GM03348 (cell line): ENCODE results near the gene INVS.
"Not testable (repeated sequence)": the region's sequence is repeated elsewhere in the genome, so short reads cannot be mapped to it uniquely, and the experiment has no call there.

Experiments
- DNase-seq: peaks from one replicate; pipeline ENCODE4 v3.0.0; 2012; ENCODE audit warnings: low spot score

INVS gene

DNA sequence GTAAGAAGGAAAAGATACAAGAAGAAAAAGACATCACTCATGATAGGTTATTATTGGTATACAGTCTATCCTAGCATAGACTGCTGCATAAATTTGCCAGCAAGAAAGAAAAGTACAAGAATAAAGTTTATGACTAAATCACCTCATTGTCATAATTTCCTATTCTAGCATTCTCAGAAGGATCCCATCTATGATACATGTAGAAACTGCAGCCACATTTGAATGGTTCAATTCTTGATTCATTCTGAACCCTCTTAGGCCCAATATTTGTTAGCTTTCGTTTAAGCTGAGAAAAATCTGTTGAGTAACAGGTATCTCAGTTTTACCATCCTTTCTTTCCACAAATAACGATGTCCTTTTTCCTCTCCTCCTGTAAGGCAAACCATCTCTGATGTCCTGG, 21.2 kb downstream of the INVS start:
- no peak for DNase-seq

DNA sequence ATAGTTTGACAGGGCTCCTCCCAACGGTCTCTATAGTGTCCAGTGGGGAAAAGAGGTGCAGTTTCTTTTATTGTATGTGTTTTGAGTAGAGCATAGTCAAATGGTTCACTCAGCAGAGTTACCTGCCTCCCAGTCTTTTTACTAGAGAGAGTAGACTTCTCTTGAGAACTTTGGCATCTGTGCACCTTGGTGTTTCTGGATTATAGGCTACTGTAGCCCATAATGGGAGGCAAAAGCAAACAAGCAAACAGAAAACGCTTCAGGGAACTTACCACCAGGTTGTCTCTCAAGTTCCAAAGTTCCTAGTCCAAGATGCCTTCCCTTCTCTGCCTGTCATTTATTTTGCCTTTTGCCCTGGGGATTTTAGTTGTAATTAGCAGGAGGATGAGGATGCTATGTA, 26.2 kb downstream of the INVS start:
- DNase-seq, result no peak

DNA sequence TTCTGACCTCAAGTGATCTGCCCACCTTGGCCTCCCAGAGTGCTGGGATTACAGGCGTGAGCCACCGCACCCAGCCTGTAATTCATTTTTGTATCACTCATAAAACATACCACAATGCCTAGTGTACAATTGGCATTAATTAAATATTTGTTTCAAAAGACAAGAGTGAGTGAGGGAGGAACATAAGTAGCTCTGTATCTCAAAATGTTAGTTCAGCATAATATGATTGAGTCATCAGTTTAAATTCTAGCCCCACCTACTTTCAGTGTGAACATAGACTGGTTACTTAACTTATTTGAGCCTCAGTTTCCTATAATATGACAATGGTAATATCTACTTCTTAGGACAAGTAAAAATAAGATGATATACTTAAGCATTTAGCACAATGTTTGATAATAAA, 26.9 kb downstream of the INVS start:
- no peak for DNase-seq

DNA sequence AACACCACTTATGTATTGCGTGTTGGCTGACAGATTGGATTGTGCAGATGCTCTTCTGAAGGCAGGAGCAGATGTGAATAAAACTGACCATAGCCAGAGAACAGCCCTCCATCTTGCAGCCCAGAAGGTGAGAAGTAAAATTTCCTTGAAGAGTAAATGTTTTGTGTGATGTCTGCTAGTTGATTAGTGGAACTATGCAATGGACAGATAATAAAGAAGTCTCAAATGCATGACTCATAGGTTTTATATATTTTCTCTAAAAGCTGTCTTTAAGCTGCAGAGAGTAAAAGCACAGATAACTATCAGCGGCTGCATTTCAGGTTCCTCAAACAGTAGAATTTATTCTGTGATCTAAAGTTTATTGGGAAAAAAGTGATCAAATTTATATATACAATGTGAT, 27.4 kb downstream of the INVS start:
- DNase-seq, result no peak

DNA sequence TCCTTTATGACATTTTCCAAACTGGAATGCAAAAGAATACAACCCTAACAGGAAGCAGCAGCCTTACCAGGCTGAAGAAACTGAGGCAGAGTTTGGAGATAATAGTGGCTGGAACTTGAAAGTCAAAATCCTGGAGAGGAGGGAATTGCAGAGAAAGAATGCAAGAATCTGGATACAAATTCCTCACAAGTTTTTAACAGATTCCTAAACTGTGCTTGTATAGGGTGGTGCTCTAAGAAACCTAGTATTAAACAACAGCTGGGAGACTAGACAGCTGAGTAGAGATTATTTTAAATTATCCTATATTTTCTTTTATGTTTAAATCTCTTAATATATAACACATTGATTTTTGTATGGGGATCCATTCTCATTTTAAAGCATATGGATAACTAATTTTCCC, 30.7 kb downstream of the INVS start:
- DNase-seq, result peak; percentile 28

DNA sequence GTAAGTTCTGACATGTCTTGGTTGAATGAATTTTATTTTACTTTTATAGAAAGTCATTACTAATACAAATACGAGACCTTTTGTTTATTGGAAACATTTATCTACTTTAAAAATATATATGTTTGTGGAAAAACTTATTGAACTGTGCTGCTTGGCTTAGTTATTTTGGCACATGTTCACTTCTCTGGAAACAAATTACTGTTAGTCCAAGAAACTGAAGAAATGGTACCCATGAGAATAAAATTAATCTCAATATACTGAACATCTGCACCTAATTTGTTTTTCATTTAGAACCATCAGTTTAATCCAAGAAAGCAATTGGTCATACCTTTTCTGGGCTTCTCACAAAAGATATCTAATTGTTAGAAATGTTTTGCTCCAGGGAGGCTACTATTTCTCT, 32.2 kb downstream of the INVS start:
- DNase-seq, result no peak

DNA sequence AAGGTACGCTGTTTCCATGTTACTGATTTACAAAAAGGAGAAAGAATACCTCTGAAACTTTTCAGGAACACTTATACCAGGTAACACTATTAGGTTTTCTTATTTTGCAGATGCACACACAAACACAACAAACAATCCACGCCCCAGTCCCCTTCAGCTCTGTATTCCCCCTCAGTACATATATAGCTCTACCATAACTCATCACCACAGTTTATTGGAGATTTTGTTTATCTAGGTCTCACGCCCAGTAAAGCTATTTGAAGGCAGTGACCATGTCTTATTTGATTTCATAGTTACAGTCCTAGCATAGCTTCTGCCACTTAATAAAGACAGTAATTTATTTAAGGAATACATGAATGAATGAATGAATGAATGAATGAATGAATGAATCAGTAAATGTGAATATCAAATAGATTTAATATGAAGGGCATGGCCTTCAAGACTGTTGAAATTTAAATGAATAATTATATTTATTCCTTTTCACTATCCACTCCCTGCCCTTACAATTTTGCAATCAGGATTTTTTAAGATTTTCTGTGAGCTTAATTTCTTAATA, 32.9 kb downstream of the INVS start:
- no peak for DNase-seq

DNA sequence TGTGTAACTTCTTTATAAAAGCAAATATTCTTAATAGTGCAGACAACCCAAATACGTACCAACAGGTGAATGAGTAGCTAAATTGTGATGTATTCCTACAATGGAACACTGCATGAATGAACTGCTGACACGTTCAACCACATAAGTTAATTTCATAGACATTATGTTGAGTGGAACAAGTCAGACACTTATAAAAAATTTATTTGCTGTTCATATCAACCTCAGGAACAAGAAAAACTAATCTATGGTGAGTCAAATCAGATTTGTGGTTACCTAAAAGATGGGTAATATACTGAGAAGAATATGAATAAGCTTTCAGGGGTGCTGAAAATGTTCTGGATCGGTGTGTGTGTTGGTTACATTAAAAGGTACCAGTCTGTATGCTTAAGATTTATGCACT, 35.7 kb downstream of the INVS start:
- DNase-seq, result no peak

DNA sequence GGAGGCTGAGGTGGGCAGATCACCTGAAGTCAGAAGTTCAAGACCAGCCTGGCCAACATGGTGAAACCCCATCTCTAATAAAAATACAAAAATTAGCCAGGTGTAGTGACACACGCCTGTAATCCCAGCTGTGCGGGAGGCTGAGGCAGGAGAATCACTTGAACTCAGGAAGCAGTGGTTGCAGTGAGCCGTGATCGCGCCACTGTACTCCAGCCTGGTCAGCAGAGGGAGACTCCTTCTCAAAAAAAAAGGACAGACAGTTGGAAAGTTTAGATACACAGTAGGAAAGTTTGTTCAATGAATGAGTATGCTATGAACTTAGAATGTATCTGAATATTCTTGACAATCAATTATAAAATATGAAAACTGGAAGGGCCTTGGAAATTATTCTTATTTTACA, 37.8 kb downstream of the INVS start:
- DNase-seq, result not testable (repeated sequence)

DNA sequence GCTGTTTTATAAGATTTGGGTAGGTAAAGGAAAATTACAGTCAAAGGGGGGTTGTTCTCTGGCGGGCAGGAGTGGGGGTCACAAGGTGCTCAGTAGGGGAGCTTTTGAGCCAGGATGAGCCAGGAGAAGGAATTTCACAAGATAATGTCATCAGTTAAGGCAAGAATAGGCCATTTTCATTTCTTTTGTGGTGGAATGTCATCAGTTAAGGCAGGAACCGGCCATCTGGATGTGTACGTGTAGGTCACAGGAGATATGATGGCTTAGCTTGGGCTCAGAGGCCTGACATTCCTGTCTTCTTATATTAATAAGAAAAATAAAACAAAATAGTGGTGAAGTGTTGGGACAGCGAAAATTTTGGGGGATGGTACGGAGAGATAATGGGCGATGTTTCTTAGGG, 41.3 kb downstream of the INVS start:
- DNase-seq, result not testable (repeated sequence)

DNA sequence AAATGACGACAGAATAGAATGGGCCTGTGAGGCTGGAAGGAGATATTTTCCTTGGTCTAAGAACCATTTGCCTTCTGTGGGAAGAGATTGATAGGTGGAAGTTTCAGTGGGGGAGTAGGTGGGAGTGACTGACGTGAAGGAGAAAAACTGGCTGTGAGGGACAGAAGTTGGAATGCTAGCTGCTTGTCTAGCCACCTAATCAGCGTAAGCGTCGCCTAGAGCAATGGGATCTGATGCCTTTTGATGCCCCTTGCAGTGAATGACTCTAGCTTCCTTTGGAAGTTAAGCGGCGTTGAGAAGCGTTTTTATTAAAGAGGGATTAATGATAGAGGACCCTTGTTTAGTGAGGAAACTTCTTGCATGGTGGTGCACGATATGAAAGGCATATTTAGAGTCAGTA, 42.8 kb downstream of the INVS start:
- not testable (repeated sequence) for DNase-seq

DNA sequence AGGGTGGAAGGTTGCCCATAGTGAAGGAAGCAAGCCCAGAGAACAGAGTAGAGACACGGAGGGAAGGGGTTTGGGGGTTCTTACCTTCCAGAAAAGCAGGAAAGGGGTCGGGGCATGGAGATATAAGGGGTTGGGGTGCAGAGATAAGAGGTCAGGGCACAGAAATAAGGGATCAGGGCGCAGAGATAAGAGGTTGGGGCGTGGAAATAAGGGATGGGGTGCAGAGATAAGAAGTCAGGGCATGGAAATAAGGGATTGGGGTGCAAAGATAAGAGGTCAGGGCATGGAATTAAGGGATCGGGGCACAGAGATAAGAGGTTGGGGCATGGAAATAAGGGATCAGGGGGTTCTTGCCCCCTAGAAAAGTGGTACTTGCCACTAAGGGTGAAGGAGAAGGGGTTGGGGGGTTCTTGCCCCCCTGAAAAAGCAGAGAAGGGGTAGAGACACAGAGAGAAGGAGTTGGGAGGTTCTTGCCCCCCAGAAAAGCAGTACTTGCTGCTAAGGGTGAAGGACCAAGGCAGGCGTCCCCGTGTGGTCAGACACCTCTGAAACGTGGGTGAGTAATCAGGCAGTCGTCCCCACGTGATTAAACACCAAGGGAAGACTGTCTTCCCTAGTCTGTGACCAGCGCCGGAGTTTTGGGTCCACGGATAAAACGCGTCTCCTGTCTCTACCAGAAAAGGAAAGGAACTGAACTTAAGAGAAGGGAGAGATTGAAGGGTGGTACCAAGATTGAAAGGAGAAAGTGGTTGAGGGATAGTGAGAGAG, 46.3 kb downstream of the INVS start:
- DNase-seq, result not testable (repeated sequence)

DNA sequence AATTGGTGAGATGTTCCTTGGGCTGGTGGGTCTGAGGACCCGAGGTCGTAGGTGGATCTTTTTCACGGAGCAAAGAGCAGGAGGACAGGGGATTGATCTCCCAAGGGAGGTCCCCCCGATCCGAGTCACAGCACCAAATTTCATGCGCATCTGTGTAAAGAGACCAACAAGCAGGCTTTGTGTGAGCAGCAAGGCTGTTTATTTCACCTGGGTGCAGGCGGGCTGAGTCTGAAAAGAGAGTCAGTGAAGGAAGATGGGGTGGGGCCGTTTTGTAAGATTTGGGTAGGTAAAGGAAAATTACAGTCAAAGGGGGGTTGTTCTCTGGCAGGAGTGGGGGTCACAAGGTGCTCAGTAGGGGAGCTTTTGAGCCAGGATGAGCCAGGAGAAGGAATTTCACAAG, 46.9 kb downstream of the INVS start:
- not testable (repeated sequence) for DNase-seq

DNA sequence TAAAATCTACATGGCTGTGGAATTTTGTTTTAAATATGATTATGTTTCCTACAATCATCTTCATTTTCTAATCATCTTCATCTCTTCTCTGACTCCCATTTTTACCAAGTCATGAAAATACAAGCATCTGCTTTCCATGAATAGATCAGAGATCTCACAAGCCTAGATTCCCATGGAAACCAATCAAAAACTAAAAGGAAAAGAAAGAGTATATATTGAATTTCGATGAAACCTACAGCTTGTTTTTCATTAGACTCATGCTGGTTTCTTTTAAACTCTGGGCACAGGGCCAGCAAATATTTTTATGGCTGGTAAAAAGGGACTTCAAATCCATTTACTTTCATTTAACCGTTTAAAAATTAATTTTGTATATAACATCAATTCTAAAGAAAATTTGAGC, 51.2 kb downstream of the INVS start:
- no peak for DNase-seq

DNA sequence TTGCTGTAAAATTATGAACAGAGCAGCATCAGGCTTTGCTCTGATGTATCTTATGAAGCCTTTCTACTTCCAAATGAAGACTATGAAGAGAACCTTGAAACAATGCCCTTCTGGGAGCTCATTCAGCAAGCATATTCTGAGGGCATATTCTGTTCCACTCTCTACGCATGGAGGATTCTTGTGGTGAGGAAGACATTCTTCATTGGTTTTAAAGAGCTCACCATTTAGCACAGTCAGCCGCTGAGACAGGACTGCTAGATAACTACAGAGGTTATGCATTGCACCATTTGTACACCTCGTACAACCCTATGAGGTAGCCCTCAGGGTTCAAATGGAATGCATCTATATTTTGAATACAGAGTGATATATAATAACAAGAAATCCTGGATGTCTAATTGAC, 61.0 kb downstream of the INVS start:
- no peak for DNase-seq

DNA sequence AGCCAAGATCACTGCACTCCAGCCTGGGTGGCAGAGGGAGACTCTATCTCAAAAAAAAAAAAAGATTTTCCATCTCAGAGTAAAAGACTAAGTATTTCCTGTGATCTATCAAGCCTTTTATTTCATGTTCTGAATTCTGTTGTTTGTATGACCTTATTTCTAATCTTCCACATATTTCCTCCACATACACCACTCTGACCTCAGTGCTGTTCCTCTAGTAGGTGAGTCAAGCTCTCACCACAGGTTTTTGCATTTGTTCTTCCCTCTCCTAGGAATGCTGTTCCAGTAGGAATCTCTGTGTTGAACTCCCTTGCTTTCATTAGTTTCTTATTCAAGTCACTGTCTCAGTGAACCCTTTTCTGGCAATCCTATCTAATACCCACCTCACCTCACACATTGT, 68.1 kb downstream of the INVS start:
- DNase-seq, result no peak

DNA sequence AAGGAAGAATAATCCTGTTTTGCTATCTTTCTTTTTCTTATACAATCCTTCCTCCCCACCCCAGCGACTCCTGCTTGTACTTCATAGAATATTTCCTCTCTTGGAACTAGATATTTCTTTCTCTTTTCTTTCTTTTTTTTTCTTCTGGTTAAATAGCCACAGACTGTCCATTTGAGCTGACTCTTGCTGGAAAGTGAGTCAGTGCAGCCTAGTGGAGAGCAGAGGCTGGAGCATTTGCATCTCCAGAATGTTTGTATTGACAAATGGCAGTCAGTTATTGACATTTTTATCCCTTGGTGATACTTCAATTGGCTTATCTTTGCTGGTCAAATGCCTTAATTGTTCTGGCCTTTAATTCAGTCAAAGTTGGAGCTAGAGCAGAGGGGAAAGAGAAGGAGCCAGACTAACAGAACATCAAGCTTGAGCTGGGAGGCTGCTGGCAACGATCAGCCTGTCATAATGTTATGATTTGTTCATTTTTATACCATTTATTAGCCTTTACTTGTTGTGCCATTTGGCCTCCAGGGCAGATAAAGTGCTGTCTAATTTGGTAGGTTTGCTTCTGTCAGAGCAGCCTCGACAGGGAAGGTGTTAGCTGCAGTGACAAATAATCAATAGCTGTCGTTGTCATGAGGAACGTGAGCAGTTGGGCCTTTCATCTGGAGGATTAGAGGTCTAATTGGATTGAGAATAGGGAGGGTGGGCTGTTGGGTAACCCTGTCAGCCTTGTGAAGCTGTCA, 69.0 kb downstream of the INVS start:
- DNase-seq, result peak; percentile 35

DNA sequence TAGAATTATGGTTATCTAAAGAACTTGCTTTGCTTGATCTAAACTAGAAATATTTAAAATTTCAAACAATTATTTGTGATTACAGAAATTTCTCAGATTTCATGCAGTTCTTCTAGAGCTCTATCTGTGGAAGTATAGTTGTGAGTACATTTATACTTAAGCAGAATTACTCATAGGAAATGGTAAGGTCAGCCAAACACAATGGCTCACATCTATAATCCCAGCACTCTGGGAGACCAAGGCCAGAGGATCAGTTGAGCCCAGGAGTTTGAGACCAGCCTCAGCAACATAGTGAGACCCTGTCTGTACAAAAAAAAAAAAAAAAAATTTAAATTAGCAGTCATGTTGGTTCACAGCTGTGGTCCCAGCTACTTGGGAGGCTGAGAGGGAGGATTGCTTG, 71.0 kb downstream of the INVS start:
- DNase-seq, result no peak

DNA sequence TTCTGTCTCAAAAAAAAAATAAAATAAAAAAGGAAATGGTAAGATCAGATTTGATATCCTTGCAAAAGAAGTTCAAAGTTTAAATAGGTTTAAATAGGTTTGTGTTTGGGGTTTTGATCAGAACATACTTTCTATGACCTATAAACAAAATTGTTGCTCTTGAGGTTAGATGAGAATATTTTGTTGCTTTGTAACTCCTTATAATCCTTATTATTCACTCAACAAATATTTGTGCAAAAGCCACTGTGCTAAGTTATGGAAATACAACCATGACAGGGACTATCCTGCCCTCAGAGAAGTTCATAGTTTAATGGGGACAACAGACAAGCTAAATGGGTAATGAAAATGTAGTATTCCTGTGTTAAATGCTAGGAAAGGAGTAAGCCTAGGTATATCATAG, 71.5 kb downstream of the INVS start:
- no peak for DNase-seq

DNA sequence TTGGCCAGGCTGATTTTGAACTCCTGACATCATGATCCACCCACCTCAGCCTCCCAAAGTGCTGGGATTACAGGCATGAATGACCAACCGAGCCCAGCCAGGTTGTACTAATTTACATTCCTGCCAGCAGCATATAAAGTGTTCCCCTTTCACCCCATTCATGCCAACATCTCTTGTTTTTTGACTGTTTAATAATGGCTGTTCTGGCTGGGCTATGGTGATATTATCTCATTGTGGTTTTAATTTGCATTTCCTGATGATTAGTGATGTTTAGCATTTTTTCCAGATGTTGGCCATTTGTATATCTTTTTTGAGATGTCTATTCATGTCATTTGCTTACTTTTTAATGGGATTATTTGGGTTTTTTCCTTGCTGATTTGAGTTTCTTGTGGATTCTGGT, 87.3 kb downstream of the INVS start:
- DNase-seq, result no peak

DNA sequence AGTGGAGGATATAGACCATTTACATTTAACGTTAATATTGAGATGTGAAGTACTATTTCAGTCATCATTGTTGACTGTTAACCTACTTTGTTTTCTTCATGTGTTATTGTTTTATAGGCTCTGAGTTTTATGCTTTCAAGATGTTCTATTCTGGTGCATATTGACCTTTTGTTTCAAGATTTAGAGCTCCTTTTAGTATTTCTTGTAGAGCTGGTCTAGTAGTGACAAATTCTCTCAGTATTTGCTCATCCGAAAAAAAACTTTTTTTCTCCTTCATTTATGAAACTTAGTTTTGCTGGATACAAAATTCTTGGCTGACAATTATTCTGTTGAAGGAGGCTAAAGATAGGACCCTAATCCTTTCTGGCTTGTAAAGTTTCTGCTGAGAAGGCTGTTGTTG, 91.3 kb downstream of the INVS start:
- DNase-seq, result no peak

DNA sequence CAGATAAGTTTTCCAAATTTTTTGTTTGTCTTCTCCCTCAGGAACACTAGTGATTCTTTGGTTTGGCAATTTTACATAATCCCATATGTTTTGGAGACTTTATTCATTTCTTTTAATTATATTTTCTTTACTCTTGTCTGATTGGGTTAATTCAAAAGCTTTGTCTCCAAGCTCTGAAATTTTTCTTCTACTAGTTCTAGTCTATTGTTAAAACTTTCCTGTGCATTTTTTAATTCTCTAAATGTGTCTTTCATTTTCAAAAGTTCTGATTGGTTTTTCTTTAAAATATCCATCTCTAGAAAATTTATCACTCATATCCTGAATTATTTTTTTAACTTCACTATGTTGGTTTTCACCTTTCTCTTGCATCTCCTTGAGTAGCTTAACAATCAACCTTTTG, 92.2 kb downstream of the INVS start:
- DNase-seq, result no peak

DNA sequence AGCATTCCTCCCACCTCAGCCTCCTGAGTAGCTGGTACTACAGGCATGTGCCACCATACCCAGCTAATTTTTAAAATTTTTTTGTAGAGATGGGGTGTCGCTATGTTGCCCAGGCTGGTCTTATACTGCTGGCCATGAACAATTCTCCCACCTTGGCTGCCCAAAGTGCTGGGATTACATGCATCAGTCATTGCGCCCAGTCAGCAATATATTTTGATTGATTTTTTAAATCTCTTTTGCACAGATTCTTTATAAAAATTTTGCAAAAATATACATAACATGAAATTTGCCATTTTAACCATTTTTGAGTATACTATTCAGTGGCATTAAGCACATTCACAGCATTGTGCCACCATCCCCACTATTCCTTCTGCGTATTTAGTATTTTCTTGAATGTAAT, 94.0 kb downstream of the INVS start:
- DNase-seq, result no peak

DNA sequence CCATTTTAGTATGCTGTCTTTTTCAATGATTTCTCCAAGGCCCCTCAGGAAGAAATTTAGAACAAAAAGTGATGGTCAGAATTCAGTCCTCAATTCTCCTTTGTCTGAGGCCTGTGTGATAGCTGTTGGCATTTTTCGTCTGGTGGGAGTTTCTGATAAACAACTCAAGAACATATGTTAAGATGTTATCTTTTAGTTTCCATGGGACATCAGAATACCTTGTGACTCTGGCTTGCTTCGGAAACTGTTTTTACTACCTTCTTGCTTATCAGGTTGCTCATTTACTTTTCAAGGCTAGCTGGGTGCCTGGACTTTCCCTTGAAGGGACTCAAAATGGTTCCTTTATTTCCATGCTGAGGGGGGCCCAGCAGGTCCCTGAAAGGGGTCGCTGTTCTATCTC, 97.2 kb downstream of the INVS start:
- DNase-seq, result no peak
